ENCODE data around the gene CTNND2.
"Not testable (repeated sequence)": the region's sequence is repeated elsewhere in the genome, so short reads cannot be mapped to it uniquely, and the experiment has no call there.

CTNND2 gene

GRCh38 chr5:11104210-11104609, 800.0 kb downstream of the CTNND2 start:
- DNase-seq (ENCODE audit: low read depth, low spot score) = no peak

- no peak for DNase-seq (ENCODE audit: low read depth, low spot score)
These were observed 820.1 kb downstream of the CTNND2 start for GRCh38 chr5:11084111-11084510.

GRCh38 chr5:11082404-11082945, 821.8 kb downstream of the CTNND2 start:
- DNase-seq (ENCODE audit: low read depth, low spot score) = no peak

- no peak for DNase-seq (ENCODE audit: low read depth, low spot score)
These were observed 827.2 kb downstream of the CTNND2 start for GRCh38 chr5:11076945-11077613.

GRCh38 chr5:11075035-11075805, 829.0 kb downstream of the CTNND2 start:
- DNase-seq (ENCODE audit: low read depth, low spot score) = no peak

GRCh38 chr5:11072568-11072967, 831.7 kb downstream of the CTNND2 start:
- no peak for DNase-seq (ENCODE audit: low read depth, low spot score)

- no peak for DNase-seq (ENCODE audit: low read depth, low spot score)
These were observed 832.2 kb downstream of the CTNND2 start for GRCh38 chr5:11072076-11072475.

- no peak for DNase-seq (ENCODE audit: low read depth, low spot score)
These were observed 835.2 kb downstream of the CTNND2 start for GRCh38 chr5:11069041-11069440.

- DNase-seq (ENCODE audit: low read depth, low spot score) = not testable (repeated sequence)
These were observed 838.5 kb downstream of the CTNND2 start for GRCh38 chr5:11065723-11066122.

GRCh38 chr5:11064763-11065450, 839.3 kb downstream of the CTNND2 start:
- no peak for DNase-seq (ENCODE audit: low read depth, low spot score)

GRCh38 chr5:11062397-11062796, 841.8 kb downstream of the CTNND2 start:
- no peak for DNase-seq (ENCODE audit: low read depth, low spot score)

- DNase-seq (ENCODE audit: low read depth, low spot score) = no peak
These were observed 847.7 kb downstream of the CTNND2 start for GRCh38 chr5:11056560-11056959.

GRCh38 chr5:11054014-11054413, 850.2 kb downstream of the CTNND2 start:
- no peak for DNase-seq (ENCODE audit: low read depth, low spot score)

GRCh38 chr5:11052871-11053270, 851.4 kb downstream of the CTNND2 start:
- no peak for DNase-seq (ENCODE audit: low read depth, low spot score)

GRCh38 chr5:11050596-11051304, 853.5 kb downstream of the CTNND2 start:
- DNase-seq (ENCODE audit: low read depth, low spot score) = no peak

GRCh38 chr5:11048760-11049159, 855.5 kb downstream of the CTNND2 start:
- DNase-seq (ENCODE audit: low read depth, low spot score) = no peak

GRCh38 chr5:11047625-11048024, 856.6 kb downstream of the CTNND2 start:
- no peak for DNase-seq (ENCODE audit: low read depth, low spot score)

GRCh38 chr5:11047030-11047429, 857.2 kb downstream of the CTNND2 start:
- no peak for DNase-seq (ENCODE audit: low read depth, low spot score)

- no peak for DNase-seq (ENCODE audit: low read depth, low spot score)
These were observed 858.1 kb downstream of the CTNND2 start for GRCh38 chr5:11046160-11046559.

GRCh38 chr5:11045411-11045810, 858.8 kb downstream of the CTNND2 start:
- DNase-seq (ENCODE audit: low read depth, low spot score) = no peak

- DNase-seq (ENCODE audit: low read depth, low spot score) = no peak
These were observed 859.7 kb downstream of the CTNND2 start for GRCh38 chr5:11044581-11044980.

- no peak for DNase-seq (ENCODE audit: low read depth, low spot score)
These were observed 860.4 kb downstream of the CTNND2 start for GRCh38 chr5:11043881-11044280.

Data from smooth muscle cell of the brain vasculature (primary cell).